ENCODE measurements around the gene SPOCK1. TPM values are rescaled to one million over a fixed set of nuclear protein-coding genes. Genes with fewer than 3 reads are reported as not detected.

Gene SPOCK1
- total RNA-seq, 1 donor from 2014 or later, result 81.2 TPM

- no peak overlapping the region for H3K4me3 ChIP-seq
- no peaks in the 10 kb centered on the region for H3K36me3 ChIP-seq
- DNase-seq (ENCODE audit: low spot score in 2 of 2), result no peak
- intact Hi-C loops (cut with DNase I), result no loop called here
- no peak overlapping the region for H3K27ac ChIP-seq
- TF ChIP-seq CTCF (IDR thresholded peaks at IDR 0.05), result no peak
- H3K27me3 ChIP-seq, result no peaks in the 10 kb centered on the region
- peaks cover 0 to 2% of the 10 kb centered on the region in 2 donors for H3K4me1 ChIP-seq
- no peaks in the 10 kb centered on the region for H3K9me3 ChIP-seq
Observed at GRCh38 chr5:137058089-137058488, 441.0 kb downstream of the SPOCK1 start.

DNA sequence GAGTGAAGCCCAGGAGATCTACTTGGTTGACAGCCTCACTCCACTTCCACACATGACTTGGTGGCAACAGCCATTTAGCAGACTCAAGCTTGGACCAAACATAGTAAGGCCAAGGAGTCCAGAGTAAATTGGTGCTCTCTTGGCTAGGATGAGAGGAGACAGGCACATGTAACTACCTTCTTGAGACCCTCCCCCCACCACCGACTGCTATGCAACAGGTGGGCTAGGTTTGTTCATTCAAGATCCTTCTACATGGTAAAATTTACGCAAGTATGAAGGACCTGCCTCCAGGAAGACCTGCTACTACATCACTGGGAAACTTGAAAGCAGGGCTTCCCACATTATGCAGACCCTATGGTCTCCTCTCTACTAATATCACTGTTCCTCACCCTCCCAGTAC is 442.4 kb downstream of the SPOCK1 start:
- H3K27me3 ChIP-seq, result no peaks in the 10 kb centered on the region
- H3K36me3 ChIP-seq, result no peaks in the 10 kb centered on the region
- H3K4me1 ChIP-seq, result peaks cover 0 to 2% of the 10 kb centered on the region in 2 donors
- intact Hi-C loops (cut with DNase I), result no loop called here
- DNase-seq (ENCODE audit: low spot score in 2 of 2), result no peak
- no peak overlapping the region for H3K4me3 ChIP-seq
- no peaks in the 10 kb centered on the region for H3K9me3 ChIP-seq
- TF ChIP-seq CTCF (IDR thresholded peaks at IDR 0.05), result no peak
- H3K27ac ChIP-seq, result no peak overlapping the region

- no peak overlapping the region for H3K27ac ChIP-seq
Observed at GRCh38 chr5:137055271-137055872, 443.8 kb downstream of the SPOCK1 start.

DNA sequence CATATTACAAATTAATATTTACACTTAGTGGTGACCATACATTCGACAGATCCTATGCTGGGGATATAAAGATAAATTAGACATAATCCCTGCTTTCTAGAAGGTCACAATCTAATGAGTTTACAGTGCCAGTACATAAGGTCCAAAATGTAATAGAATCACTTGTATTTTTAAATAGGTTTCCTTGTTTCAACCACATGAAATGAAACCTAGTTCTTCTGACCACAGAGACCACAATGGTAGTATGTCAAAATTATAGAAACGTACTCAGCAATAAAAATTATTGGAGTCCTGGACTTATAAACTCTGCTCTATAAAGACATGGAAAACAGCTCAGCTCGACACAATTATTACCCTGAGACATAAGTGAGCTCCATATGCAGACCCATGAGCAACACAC is 444.3 kb downstream of the SPOCK1 start:
- no peak for TF ChIP-seq CTCF (IDR thresholded peaks at IDR 0.05)
- Histone ChIP-seq H3K4me1 (peaks cover 0 to 2% of the 10 kb centered on the region in 2 donors), H3K36me3 (no peaks in the 10 kb centered on the region), H3K27ac (no peak overlapping the region), H3K9me3 (no peaks in the 10 kb centered on the region), H3K4me3 (no peak overlapping the region), H3K27me3 (no peaks in the 10 kb centered on the region)
- intact Hi-C loops (cut with DNase I), result no loop called here
- no peak for DNase-seq (ENCODE audit: low spot score in 2 of 2)

More at GRCh38 chr5:137055271-137055872, 443.8 kb downstream of the SPOCK1 start:
- intact Hi-C loops (cut with DNase I), result no loop called here
- no peaks in the 10 kb centered on the region for H3K9me3 ChIP-seq
- no peak for TF ChIP-seq CTCF (IDR thresholded peaks at IDR 0.05)
- DNase-seq (ENCODE audit: low spot score in 2 of 2), result no peak
- H3K4me3 ChIP-seq, result no peak overlapping the region
- H3K36me3 ChIP-seq, result no peaks in the 10 kb centered on the region
- H3K27me3 ChIP-seq, result no peaks in the 10 kb centered on the region
- peaks cover 0 to 2% of the 10 kb centered on the region in 2 donors for H3K4me1 ChIP-seq

DNA sequence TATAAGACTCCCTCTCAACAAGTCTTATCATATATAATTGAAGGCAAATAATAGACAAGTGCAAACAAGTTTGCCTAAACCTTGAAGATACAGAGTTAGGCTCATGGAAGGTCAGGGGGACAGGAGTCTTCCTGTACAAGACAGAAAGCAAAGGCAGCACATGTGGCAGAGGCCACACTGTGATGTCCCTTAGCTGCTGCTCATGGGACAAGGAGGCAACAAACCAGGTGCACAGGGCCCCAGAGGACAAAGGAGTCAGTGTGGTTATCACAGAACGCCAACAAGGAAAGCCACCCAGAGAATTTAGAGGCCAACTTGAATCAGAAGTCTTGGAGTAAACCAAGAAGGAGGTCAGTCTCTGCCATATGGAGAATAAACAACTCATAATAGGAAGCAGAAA is 444.8 kb downstream of the SPOCK1 start:
- Histone ChIP-seq H3K9me3 (no peaks in the 10 kb centered on the region), H3K4me1 (peaks cover 0 to 2% of the 10 kb centered on the region in 2 donors), H3K27ac (no peak overlapping the region), H3K27me3 (no peaks in the 10 kb centered on the region), H3K36me3 (no peaks in the 10 kb centered on the region), H3K4me3 (no peak overlapping the region)
- DNase-seq (ENCODE audit: low spot score in 2 of 2), result no peak
- no peak for TF ChIP-seq CTCF (IDR thresholded peaks at IDR 0.05)
- intact Hi-C loops (cut with DNase I), result no loop called here

DNA sequence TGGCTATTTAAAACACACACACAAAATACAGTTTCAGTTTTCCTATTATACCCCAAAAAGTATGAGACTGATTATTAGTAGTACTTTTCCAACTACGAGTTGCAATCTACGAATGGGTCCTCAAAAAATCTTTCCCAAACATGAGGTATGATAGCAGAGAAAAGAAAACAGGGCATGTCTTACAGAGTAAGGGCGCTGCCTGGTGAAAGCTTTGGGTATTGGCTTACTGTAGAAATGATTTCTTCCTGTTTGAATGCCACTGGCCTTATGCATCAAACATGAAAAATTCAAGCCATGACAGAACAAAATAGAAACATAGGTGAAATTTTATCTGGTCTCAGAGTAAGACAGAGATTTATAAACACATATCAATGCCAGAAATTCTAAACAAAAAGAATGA is 448.0 kb downstream of the SPOCK1 start:
- intact Hi-C loops (cut with DNase I), result no loop called here
- H3K9me3 ChIP-seq, result no peaks in the 10 kb centered on the region
- H3K27ac ChIP-seq, result no peak overlapping the region
- no peaks in the 10 kb centered on the region for H3K36me3 ChIP-seq
- TF ChIP-seq CTCF (IDR thresholded peaks at IDR 0.05), result no peak
- no peaks in the 10 kb centered on the region for H3K27me3 ChIP-seq
- DNase-seq (ENCODE audit: low spot score in 2 of 2), result no peak
- no peak overlapping the region for H3K4me3 ChIP-seq
- peaks cover 0 to 2% of the 10 kb centered on the region in 2 donors for H3K4me1 ChIP-seq

Measured in ascending aorta (tissue), 2 donors.